Progenitor cell of endocrine pancreas (in vitro differentiated cells): Measurements from ENCODE around the gene ICAM4. TPM values are rescaled to one million over a fixed set of nuclear protein-coding genes. Genes with fewer than 3 reads are reported as not detected.
"Not testable (repeated sequence)": the region's sequence is repeated elsewhere in the genome, so short reads cannot be mapped to it uniquely, and the experiment has no call there.

Experiments used
- DNase-seq: peaks from one replicate; pipeline ENCODE4 v3.0.0; 2021; ENCODE audit warnings: low spot score; ENCODE audit not compliant: unreplicated experiment
- H3K27ac Mint-ChIP-seq: 2 replicates; pipeline ENCODE4 v1.8.0; 2021; ENCODE audit warnings: mild to moderate bottlenecking, moderate library complexity, mixed read lengths
- H3K27me3 Mint-ChIP-seq: 2 replicates; pipeline ENCODE4 v1.8.0; 2021; ENCODE audit warnings: mixed read lengths
- H3K36me3 Mint-ChIP-seq: 2 replicates; pipeline ENCODE4 v1.8.0; 2022; ENCODE audit warnings: mixed read lengths; ENCODE audit not compliant: insufficient read depth
- H3K4me1 Mint-ChIP-seq: 2 replicates; pipeline ENCODE4 v1.8.0; 2021; ENCODE audit warnings: low read depth, mixed read lengths
- H3K4me3 Mint-ChIP-seq: 2 replicates; pipeline ENCODE4 v1.8.0; 2021; ENCODE audit warnings: low read depth, mild to moderate bottlenecking, moderate library complexity, mixed read lengths
- H3K9me3 Mint-ChIP-seq: 2 replicates; pipeline ENCODE4 v1.8.0; 2021; ENCODE audit warnings: low read depth, mixed read lengths
- CTCF ChIP-seq: fragments of 200-600 bp; sonication (generic); IDR thresholded peaks from one replicate; pipeline ENCODE4 v1.5.0; 2021; ENCODE audit warnings: antibody characterized with exemption, mild to moderate bottlenecking; ENCODE audit not compliant: unreplicated experiment
- total RNA-seq: library from RNA; stranded (reverse); gene quantifications from 2 replicates; pipeline ENCODE4 v1.2.1, GENCODE V29; 2021

ICAM4 gene
- total RNA-seq, 1 donor from 2014 or later = not detected

- Mint-ChIP-seq H3K9me3 (no peaks in the 10 kb centered on the region), H3K4me1 (peaks cover 12% of the 10 kb centered on the region), H3K27ac (peak overlapping the region; percentile 49), H3K36me3 (no peaks in the 10 kb centered on the region), H3K4me3 (peak overlapping the region; percentile 96), H3K27me3 (peaks cover 7% of the 10 kb centered on the region)
- DNase-seq = peak; percentile 86
- peak; percentile 21 for TF ChIP-seq CTCF
Measured at GRCh38 chr19:10334588-10335351, 48.0 kb downstream of the ICAM4 start.

- DNase-seq = no peak
- H3K27me3 Mint-ChIP-seq = peaks cover 7% of the 10 kb centered on the region
- H3K27ac Mint-ChIP-seq = no peak overlapping the region
- H3K4me3 Mint-ChIP-seq = peak overlapping the region; percentile 96
- H3K36me3 Mint-ChIP-seq = no peaks in the 10 kb centered on the region
- no peak for TF ChIP-seq CTCF
- no peaks in the 10 kb centered on the region for H3K9me3 Mint-ChIP-seq
- H3K4me1 Mint-ChIP-seq = peaks cover 12% of the 10 kb centered on the region
Measured at GRCh38 chr19:10335352-10335985, 48.7 kb downstream of the ICAM4 start.

- H3K4me1 Mint-ChIP-seq = peaks cover 12% of the 10 kb centered on the region
- H3K9me3 Mint-ChIP-seq, H3K36me3 Mint-ChIP-seq, H3K27me3 Mint-ChIP-seq, H3K27ac Mint-ChIP-seq, DNase-seq, H3K4me3 Mint-ChIP-seq: not testable (repeated sequence)
Measured at GRCh38 chr19:10336725-10337124, 50.0 kb downstream of the ICAM4 start.

Other genes with a start within 250 kb of the ICAM4 start
- gene SHFL, start 200.6 kb upstream of the ICAM4 start, total RNA-seq = 2.2 and 3.0 TPM in 2 replicates
- gene ANGPTL6, start 184.3 kb upstream of the ICAM4 start, total RNA-seq = not detected in 2 replicates
- gene PPAN, start 180.6 kb upstream of the ICAM4 start, total RNA-seq = 51.5 and 54.8 TPM in 2 replicates
- gene P2RY11, start 175.3 kb upstream of the ICAM4 start, total RNA-seq = 20.5 and 23.7 TPM in 2 replicates
- gene EIF3G, start 167.1 kb upstream of the ICAM4 start, total RNA-seq = 216 and 220 TPM in 2 replicates
- gene DNMT1, start 92.0 kb upstream of the ICAM4 start, total RNA-seq = 150 TPM in 2 replicates
- gene S1PR2, start 55.6 kb upstream of the ICAM4 start, total RNA-seq = 17.9 and 19.2 TPM in 2 replicates
- 51.7 and 52.9 TPM in 2 replicates for gene MRPL4, start 34.7 kb upstream of the ICAM4 start, total RNA-seq
- gene ICAM1, start 15.8 kb upstream of the ICAM4 start, total RNA-seq = 0.17 and 0.20 TPM in 2 replicates
- gene ICAM5, start 3.0 kb downstream of the ICAM4 start, total RNA-seq = not detected in 2 replicates
- 20.0 and 26.8 TPM in 2 replicates for gene ZGLP1, start 22.9 kb downstream of the ICAM4 start, total RNA-seq
- gene FDX2, start 29.1 kb downstream of the ICAM4 start, total RNA-seq = 23.2 and 24.7 TPM in 2 replicates
- gene RAVER1, start 46.6 kb downstream of the ICAM4 start, total RNA-seq = 50.5 and 53.4 TPM in 2 replicates
- 5.1 and 6.3 TPM in 2 replicates for gene ICAM3, start 52.7 kb downstream of the ICAM4 start, total RNA-seq
- gene TYK2, start 93.6 kb downstream of the ICAM4 start, total RNA-seq = 147 and 148 TPM in 2 replicates
- 148 and 149 TPM in 2 replicates for gene CDC37, start 116.6 kb downstream of the ICAM4 start, total RNA-seq
- gene PDE4A, start 133.6 kb downstream of the ICAM4 start, total RNA-seq = 0.72 and 0.87 TPM in 2 replicates
- 64.7 and 76.6 TPM in 2 replicates for gene KEAP1, start 216.4 kb downstream of the ICAM4 start, total RNA-seq
- gene S1PR5, start 230.5 kb downstream of the ICAM4 start, total RNA-seq = not detected in 2 replicates